HEK293 (cell line): ENCODE measurements around the gene CD300LB.

Source experiments
- ATF2 ChIP-seq: fragments of 450-650 bp; formaldehyde crosslinking; IDR thresholded peaks from 2 replicates; pipeline ENCODE4 v1.5.1; 2016; ENCODE audit warnings: missing biosample characterization, missing genetic modification characterization, low read depth
- SP2 ChIP-seq: fragments of 450-650 bp; formaldehyde crosslinking; IDR thresholded peaks from 2 replicates; pipeline ENCODE4 v1.5.1; 2016; ENCODE audit warnings: missing biosample characterization, missing genetic modification characterization
- ZFP69B ChIP-seq: fragments of 450-650 bp; formaldehyde crosslinking; IDR thresholded peaks from 2 replicates; pipeline ENCODE4 v1.5.1; 2016; ENCODE audit warnings: missing biosample characterization, missing genetic modification characterization
- ZNF335 ChIP-seq: fragments of 450-650 bp; formaldehyde crosslinking; conservative IDR thresholded peaks from 2 replicates; pipeline ENCODE4 v1.5.1; 2016; ENCODE audit warnings: missing biosample characterization, missing genetic modification characterization
- ZNF513 ChIP-seq: fragments of 450-650 bp; IDR thresholded peaks from 2 replicates; pipeline ENCODE4 v1.5.1; 2018; ENCODE audit warnings: missing biosample characterization, missing genetic modification characterization
- ZNF558 ChIP-seq: fragments of 450-650 bp; formaldehyde crosslinking; IDR thresholded peaks from 2 replicates; pipeline ENCODE4 v1.5.1; 2016; ENCODE audit warnings: missing biosample characterization, missing genetic modification characterization
- TF ChIP-seq, protein P1 (sequence below): fragments of 450-650 bp; formaldehyde crosslinking; IDR thresholded peaks from 2 replicates; pipeline ENCODE4 v1.5.1; 2016; ENCODE audit warnings: missing biosample characterization, missing genetic modification characterization

DNA sequence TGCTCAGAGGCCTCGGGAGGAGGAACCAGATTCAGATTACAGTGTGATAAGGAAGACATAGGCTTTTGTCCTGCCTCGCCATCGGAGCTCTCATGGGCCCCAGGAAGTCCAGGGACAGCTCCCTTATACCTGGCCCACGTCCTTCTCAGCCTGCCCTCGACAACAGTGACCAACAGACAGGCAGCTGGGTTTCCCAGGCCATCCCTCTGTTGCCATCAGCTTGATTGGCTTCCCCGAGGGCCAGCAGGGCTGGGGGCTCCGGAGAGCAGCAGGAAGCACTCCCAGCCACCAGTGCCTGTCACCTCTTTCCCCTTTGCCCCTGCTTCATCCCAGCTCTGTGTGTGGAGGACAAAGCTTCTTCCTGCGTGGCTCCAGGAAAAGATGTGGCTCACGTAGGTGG, 47.2 kb downstream of the CD300LB start:
- TF ChIP-seq ZNF335 (tag by site-specific recombination) = no peak
- no peak for TF ChIP-seq SP2 (tag by site-specific recombination)
- TF ChIP-seq ZNF558 (tag by site-specific recombination) = no peak
- no peak for TF ChIP-seq ATF2 (tag by site-specific recombination)
- TF ChIP-seq ZNF513 (tag by site-specific recombination) = no peak
- no peak for TF ChIP-seq ZFP69B (tag by site-specific recombination)
- TF ChIP-seq, protein P1, sequence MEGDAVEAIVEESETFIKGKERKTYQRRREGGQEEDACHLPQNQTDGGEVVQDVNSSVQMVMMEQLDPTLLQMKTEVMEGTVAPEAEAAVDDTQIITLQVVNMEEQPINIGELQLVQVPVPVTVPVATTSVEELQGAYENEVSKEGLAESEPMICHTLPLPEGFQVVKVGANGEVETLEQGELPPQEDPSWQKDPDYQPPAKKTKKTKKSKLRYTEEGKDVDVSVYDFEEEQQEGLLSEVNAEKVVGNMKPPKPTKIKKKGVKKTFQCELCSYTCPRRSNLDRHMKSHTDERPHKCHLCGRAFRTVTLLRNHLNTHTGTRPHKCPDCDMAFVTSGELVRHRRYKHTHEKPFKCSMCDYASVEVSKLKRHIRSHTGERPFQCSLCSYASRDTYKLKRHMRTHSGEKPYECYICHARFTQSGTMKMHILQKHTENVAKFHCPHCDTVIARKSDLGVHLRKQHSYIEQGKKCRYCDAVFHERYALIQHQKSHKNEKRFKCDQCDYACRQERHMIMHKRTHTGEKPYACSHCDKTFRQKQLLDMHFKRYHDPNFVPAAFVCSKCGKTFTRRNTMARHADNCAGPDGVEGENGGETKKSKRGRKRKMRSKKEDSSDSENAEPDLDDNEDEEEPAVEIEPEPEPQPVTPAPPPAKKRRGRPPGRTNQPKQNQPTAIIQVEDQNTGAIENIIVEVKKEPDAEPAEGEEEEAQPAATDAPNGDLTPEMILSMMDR (tag by site-specific recombination) = no peak
